T-helper 17 cell (primary cell): ENCODE measurements around the gene LMO1. TPM values are rescaled to one million over a fixed set of nuclear protein-coding genes. Genes with fewer than 3 reads are reported as not detected.
A peak's percentile ranks its signal among the peaks of the same experiment; 100 is the strongest.

ENCODE experiments used
- ATAC-seq: fragments of 150-1000 bp; cut with Tn5 transposase; 2 replicates; pipeline ENCODE4 v1.10.0; 2021; ENCODE audit warnings: mild to moderate bottlenecking, moderate library complexity
- DNase-seq, 3 donors: peaks; one replicate each; pipeline versions ENCODE4 v3.0.0 to v3.0.0-alpha.2; 2020 to 2021
- H3K9me3 ChIP-seq: one replicate; pipeline ENCODE4 v1.7.0; 2013; ENCODE audit warnings: low read length, mild to moderate bottlenecking; ENCODE audit not compliant: control insufficient read depth, poor library complexity, severe bottlenecking
- H3K27ac Mint-ChIP-seq: one replicate; pipeline ENCODE4 v1.8.0; 2022; ENCODE audit warnings: mild to moderate bottlenecking, moderate library complexity, mixed read lengths
- H3K27me3 Mint-ChIP-seq: one replicate; pipeline ENCODE4 v1.8.0; 2022; ENCODE audit warnings: mixed read lengths
- H3K36me3 Mint-ChIP-seq: one replicate; pipeline ENCODE4 v1.8.0; 2022; ENCODE audit warnings: low read depth, mixed read lengths
- H3K4me1 Mint-ChIP-seq: one replicate; pipeline ENCODE4 v1.8.0; 2022; ENCODE audit warnings: mild to moderate bottlenecking, mixed read lengths
- H3K4me3 Mint-ChIP-seq: one replicate; pipeline ENCODE4 v1.8.0; 2022; ENCODE audit warnings: mild to moderate bottlenecking, moderate library complexity, mixed read lengths
- total RNA-seq, 4 donors: library from RNA in 2 of 4; stranded (reverse) in 2 of 4; gene quantifications; one replicate each; pipeline ENCODE4 v1.2.3 and lab custom pipeline; 2022 to 2026

LMO1 gene
- total RNA-seq, 2 donors from 2014 or later: not detected

GRCh38 chr11:8266246-8267241, 2.9 kb upstream of the LMO1 start:
- ATAC-seq (no peak), DNase-seq (no peak)
- Mint-ChIP-seq H3K4me1 (peaks cover 11% of the 10 kb centered on the region), H3K27ac (no peak overlapping the region), H3K27me3 (peaks cover 75% of the 10 kb centered on the region), H3K36me3 (peaks cover 3% of the 10 kb centered on the region), H3K4me3 (peak overlapping the region; percentile 49)
- no peaks in the 10 kb centered on the region for H3K9me3 ChIP-seq

DNA sequence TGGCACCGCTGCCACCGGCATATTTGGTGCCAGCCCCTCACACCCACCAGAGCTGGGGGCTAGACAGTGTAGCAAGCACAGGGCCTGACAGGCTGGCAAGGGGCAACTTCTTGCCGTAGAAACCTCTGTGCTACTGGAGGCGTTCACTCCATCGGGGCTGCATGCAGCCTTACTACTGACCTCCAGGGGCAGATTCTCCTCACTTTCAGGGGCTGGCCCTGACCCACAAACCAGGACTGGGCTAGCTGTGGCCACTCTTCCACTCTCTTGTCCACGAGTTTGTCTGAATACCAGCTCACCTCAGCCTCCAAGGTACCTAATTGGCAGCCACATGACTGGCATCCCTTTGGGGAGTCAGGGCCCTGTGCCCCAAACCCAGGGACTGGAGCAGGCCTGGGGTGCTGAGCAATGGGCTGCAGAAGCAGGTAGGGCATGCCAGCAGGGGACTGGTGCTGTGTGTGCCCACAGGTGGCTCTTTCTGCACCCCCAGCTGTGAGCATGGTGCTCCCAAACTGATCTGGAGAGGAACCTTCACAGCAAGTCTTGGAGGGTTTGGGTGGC, 2.1 kb upstream of the LMO1 start:
- no peaks in the 10 kb centered on the region for H3K9me3 ChIP-seq
- ATAC-seq (no peak), DNase-seq (no peak)
- Mint-ChIP-seq H3K4me3 (no peak overlapping the region), H3K36me3 (peaks cover 3% of the 10 kb centered on the region), H3K27ac (no peak overlapping the region), H3K4me1 (peaks cover 11% of the 10 kb centered on the region), H3K27me3 (peaks cover 75% of the 10 kb centered on the region)

DNA sequence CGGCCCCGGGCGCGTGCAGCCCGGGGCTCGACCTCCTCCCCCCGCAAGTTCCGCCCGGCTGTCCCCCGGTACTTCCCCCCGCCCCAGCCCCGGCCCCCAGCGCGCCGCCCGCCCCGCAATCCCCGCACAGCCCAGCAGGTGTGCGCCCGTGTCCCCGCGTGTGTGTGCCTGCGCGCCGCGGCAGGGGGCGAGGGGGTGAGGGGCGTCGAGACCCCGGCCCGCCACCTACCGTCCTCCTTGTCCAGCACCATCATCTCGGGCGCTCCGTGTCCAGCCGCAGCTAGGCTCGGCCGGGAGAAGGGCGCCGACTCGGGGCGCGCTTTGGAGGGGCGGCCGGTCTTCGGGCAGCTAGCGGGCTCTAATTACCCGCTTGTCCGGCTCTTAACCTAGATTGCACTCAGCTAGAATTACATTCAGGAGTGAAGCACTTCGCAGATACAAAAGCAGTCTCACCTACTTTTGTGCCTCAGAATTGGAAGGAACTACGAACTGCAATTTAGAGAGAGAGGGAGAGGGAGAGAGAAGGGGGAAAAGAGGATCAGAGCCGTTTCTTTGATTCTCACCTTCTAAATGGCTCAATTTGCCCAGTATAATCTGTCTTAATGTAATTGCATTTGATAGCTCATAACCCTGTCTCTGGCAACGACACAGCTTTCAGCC, 439 bp downstream of the LMO1 start:
- peak overlapping the region; percentile 87 for H3K4me3 Mint-ChIP-seq
- peaks cover 81% of the 10 kb centered on the region for H3K27me3 Mint-ChIP-seq
- no peaks in the 10 kb centered on the region for H3K36me3 Mint-ChIP-seq
- no peak for DNase-seq
- no peaks in the 10 kb centered on the region for H3K9me3 ChIP-seq
- no peak overlapping the region for H3K27ac Mint-ChIP-seq
- peak; percentile 48 for ATAC-seq
- H3K4me1 Mint-ChIP-seq: peaks cover 11% of the 10 kb centered on the region

DNA sequence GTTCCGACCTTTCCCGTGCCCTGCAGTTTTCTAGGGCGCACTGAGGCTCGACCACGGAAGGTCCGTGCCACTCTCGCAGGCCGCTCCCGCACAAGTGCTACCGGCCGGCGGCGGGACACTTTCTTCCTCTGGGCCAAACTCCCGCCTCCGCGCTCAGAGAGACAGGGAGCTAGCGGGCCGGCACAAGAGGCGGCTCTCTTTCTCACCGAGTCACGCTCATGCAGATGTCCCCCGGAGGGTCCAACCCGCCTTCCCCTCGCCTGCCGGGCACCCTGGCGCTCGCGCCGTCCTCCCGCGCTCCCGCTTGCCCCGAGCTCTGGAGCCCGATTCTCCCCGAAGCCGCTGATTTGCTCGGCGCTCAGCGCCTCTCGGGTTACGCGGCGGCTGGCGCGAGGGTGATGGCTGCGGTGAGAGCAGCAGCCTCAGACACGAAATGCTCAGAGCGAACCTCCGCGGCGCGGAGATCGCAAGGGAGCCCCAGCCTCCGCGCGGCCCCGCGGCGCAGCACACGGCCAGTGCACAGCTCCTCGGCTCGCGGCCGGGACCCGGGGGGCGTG, 1.0 kb downstream of the LMO1 start:
- peak; percentile 63 for ATAC-seq
- Mint-ChIP-seq H3K4me1 (peaks cover 11% of the 10 kb centered on the region), H3K4me3 (peak overlapping the region; percentile 78), H3K27ac (no peak overlapping the region), H3K27me3 (peaks cover 86% of the 10 kb centered on the region), H3K36me3 (no peaks in the 10 kb centered on the region)
- H3K9me3 ChIP-seq: no peaks in the 10 kb centered on the region
- no peak for DNase-seq

DNA sequence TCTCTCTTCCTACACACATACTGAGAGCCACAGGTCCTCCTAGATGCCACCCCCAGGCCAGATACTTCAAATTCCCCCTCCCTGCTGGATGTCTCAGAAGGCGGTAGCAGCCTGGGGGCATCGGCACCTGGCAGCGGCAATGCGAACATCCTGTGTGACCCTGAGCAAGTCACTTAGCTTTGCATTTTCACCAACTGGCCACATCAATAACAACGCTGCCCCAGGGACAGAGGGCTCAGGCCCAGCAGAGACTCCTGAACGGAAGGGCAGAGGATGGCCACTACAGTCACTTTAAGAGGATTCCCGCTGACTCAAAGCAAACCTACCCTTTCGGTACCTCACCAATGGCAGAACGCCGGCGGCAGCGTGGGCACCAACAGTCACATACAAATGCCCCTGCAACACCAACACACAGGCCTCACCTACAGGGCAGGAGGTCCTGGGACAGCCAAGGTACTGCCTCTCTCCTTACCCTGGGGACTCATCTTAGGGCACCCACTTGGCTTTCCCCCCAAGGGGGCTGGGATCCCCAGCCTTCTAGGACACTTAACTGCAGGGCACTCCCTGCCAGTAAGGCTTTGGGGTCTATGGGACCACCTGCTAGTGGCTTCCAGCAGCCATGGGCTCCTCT, 1.6 kb downstream of the LMO1 start:
- no peaks in the 10 kb centered on the region for H3K9me3 ChIP-seq
- Mint-ChIP-seq H3K36me3 (no peaks in the 10 kb centered on the region), H3K4me1 (peaks cover 11% of the 10 kb centered on the region), H3K4me3 (no peak overlapping the region), H3K27ac (no peak overlapping the region), H3K27me3 (peaks cover 83% of the 10 kb centered on the region)
- DNase-seq (no peak), ATAC-seq (no peak)

DNA sequence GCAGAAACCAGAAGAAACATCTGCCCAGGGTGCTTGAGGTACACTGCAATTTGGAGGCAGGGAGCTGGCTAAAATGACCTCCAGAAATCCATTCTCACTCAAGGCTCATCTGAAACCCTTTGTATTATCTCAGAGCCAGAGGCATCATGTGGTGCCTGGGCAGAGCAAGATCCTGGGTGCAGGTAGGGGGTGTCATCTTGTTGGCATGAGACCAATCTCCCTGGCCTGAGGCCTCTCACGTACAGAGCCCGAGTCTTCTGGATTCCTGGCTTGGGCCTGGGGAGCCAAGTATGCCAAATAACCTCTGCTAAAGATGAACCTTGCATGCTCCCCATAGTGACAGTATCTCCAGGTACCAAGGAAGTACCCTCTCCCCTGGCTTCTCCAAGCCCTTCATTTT, 2.4 kb downstream of the LMO1 start:
- Mint-ChIP-seq H3K27me3 (peaks cover 76% of the 10 kb centered on the region), H3K4me1 (peaks cover 11% of the 10 kb centered on the region), H3K36me3 (no peaks in the 10 kb centered on the region), H3K4me3 (peak overlapping the region; percentile 36), H3K27ac (no peak overlapping the region)
- H3K9me3 ChIP-seq: no peaks in the 10 kb centered on the region
- no peak for DNase-seq
- ATAC-seq: no peak

GRCh38 chr11:8260202-8260966, 3.3 kb downstream of the LMO1 start:
- peaks cover 11% of the 10 kb centered on the region for H3K4me1 Mint-ChIP-seq
- peaks cover 69% of the 10 kb centered on the region for H3K27me3 Mint-ChIP-seq
- ATAC-seq (no peak), DNase-seq (no peak)
- no peaks in the 10 kb centered on the region for H3K36me3 Mint-ChIP-seq
- no peak overlapping the region for H3K4me3 Mint-ChIP-seq
- H3K9me3 ChIP-seq: no peaks in the 10 kb centered on the region
- H3K27ac Mint-ChIP-seq: no peak overlapping the region

DNA sequence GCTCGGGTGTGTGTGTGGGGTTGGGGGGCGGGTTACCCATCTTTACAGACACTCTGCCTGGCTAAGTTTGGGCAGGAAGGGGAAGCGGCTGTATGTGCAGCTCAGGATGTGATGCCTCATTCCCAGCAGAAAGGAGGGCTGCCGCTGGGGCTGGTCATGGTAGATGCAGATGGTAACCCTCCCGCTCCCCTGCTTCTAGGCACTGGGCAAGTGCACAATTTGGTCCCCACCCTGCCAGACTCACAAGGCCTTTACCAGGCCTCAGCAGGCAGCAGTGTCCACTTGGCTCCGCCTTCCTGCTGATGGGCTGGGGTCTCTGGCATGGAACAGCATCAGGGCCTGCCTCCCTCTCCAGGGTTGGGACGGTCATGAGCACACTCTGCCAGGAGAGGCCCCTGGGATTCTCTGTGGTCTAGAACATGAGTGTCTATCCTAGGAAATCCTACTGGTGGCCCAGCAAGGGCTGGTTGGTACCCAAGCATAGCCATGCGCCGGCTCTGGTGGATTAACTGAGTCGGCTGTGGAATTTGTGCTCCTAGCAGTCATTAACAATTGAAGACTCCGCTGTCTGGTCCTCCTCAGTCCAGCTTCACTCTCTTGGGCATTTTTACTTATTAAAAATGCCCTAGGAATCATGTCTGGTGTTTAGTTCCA, 4.2 kb downstream of the LMO1 start:
- Mint-ChIP-seq H3K36me3 (no peaks in the 10 kb centered on the region), H3K27ac (no peak overlapping the region)

GRCh38 chr11:8258784-8259183, 4.9 kb downstream of the LMO1 start:
- H3K9me3 ChIP-seq: no peaks in the 10 kb centered on the region
- no peak for DNase-seq
- no peak for ATAC-seq
- no peaks in the 10 kb centered on the region for H3K36me3 Mint-ChIP-seq
- H3K27ac Mint-ChIP-seq: no peak overlapping the region
- H3K27me3 Mint-ChIP-seq: peaks cover 53% of the 10 kb centered on the region
- no peak overlapping the region for H3K4me3 Mint-ChIP-seq
- H3K4me1 Mint-ChIP-seq: peaks cover 3% of the 10 kb centered on the region

More for the DNA sequence above, 4.2 kb downstream of the LMO1 start:
- peaks cover 60% of the 10 kb centered on the region for H3K27me3 Mint-ChIP-seq
- no peak overlapping the region for H3K4me3 Mint-ChIP-seq
- ATAC-seq: no peak
- no peak for DNase-seq
- H3K4me1 Mint-ChIP-seq: peaks cover 9% of the 10 kb centered on the region
- H3K9me3 ChIP-seq: no peaks in the 10 kb centered on the region

GRCh38 chr11:8258289-8258688, 5.4 kb downstream of the LMO1 start:
- DNase-seq (no peak), ATAC-seq (no peak)
- H3K9me3 ChIP-seq: no peaks in the 10 kb centered on the region
- no peaks in the 10 kb centered on the region for H3K36me3 Mint-ChIP-seq
- H3K4me1 Mint-ChIP-seq: no peaks in the 10 kb centered on the region
- H3K27me3 Mint-ChIP-seq: peaks cover 50% of the 10 kb centered on the region
- H3K27ac Mint-ChIP-seq: no peak overlapping the region
- no peak overlapping the region for H3K4me3 Mint-ChIP-seq

DNA sequence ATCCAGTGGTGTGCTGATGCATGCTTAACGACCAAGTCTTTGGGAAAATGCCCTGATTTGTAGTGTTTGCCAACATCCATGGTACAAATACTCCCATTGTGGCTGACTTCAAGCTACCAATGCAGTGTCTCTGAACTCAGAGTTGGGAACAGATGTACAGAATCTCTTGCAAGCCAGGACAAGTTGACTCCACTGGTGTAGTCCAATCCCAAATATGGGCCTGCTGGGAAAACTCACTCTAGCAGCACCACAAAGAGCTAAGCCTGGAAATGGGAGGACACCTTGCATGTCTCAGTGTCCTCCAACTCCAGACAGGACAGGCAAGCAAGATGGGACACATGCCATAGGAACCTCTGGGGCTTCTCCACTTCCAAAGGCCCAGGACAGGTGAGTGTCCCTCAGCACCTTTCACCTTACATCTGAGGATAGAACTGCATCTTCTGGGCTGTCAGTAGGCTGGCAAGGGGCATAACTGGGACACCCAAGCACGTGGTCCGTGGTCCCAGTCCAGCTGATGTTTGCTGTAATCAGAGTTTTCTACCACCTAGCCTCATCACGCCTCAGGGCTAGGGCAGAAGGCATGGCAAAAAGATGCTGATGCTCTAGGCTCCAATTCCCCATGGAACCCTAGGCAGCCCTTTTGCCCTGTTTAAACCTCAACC, 6.5 kb downstream of the LMO1 start:
- Mint-ChIP-seq H3K36me3 (no peaks in the 10 kb centered on the region), H3K27me3 (peaks cover 45% of the 10 kb centered on the region), H3K4me3 (no peak overlapping the region), H3K4me1 (no peaks in the 10 kb centered on the region), H3K27ac (no peak overlapping the region)
- no peaks in the 10 kb centered on the region for H3K9me3 ChIP-seq
- DNase-seq: no peak
- no peak for ATAC-seq
